ENCODE data around the gene TSPAN14.

DNA sequence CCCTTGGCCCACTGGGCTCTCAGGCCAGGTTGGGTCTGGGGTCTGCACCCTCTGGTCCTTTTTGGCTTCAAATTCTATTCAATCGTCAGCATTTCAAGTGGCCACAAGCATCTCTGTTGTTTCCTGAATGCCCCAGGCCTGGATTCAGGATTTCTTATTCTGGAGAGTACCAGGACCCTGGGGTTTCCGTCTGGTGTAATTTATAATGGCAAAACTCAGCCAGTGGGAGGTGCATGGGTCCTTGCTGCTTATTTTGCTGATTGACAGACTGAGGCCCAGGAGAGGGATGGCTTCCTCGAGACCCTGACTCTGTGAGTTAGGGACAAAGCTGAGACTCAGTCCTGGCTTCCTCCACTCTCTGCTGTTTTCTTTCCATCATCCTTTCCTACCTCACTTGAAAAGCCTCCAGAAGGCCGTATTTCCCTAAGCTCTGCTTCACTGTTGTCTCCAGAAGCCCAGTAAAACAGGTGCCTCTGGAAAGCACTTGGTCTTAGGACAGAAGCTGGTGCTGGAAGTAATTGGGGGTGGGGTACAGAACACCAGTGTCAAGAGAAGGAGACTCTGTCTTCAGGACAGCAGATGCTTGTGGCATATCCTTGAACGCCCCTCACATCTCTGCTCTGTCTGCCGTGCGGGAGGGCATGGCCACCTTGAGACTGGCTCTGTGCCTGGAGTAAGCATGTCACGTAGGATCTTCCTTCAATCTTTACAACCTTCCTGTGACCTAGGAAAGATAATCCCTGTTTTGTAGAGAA, 44.1 kb downstream of the TSPAN14 start:
- TF ChIP-seq, protein P1, sequence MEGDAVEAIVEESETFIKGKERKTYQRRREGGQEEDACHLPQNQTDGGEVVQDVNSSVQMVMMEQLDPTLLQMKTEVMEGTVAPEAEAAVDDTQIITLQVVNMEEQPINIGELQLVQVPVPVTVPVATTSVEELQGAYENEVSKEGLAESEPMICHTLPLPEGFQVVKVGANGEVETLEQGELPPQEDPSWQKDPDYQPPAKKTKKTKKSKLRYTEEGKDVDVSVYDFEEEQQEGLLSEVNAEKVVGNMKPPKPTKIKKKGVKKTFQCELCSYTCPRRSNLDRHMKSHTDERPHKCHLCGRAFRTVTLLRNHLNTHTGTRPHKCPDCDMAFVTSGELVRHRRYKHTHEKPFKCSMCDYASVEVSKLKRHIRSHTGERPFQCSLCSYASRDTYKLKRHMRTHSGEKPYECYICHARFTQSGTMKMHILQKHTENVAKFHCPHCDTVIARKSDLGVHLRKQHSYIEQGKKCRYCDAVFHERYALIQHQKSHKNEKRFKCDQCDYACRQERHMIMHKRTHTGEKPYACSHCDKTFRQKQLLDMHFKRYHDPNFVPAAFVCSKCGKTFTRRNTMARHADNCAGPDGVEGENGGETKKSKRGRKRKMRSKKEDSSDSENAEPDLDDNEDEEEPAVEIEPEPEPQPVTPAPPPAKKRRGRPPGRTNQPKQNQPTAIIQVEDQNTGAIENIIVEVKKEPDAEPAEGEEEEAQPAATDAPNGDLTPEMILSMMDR (IDR thresholded peaks at IDR 0.05; ENCODE audit: insufficient read depth, low read length) = no peak
- TF ChIP-seq GABPA (IDR thresholded peaks at IDR 0.05; ENCODE audit: low read depth) (no peak), POLR2AphosphoS5 (IDR thresholded peaks at IDR 0.05; ENCODE audit: low read depth) (no peak), SPI1 (IDR thresholded peaks at IDR 0.05; ENCODE audit: borderline replicate concordance, low read depth) (no peak)
- TF ChIP-seq, protein P2, sequence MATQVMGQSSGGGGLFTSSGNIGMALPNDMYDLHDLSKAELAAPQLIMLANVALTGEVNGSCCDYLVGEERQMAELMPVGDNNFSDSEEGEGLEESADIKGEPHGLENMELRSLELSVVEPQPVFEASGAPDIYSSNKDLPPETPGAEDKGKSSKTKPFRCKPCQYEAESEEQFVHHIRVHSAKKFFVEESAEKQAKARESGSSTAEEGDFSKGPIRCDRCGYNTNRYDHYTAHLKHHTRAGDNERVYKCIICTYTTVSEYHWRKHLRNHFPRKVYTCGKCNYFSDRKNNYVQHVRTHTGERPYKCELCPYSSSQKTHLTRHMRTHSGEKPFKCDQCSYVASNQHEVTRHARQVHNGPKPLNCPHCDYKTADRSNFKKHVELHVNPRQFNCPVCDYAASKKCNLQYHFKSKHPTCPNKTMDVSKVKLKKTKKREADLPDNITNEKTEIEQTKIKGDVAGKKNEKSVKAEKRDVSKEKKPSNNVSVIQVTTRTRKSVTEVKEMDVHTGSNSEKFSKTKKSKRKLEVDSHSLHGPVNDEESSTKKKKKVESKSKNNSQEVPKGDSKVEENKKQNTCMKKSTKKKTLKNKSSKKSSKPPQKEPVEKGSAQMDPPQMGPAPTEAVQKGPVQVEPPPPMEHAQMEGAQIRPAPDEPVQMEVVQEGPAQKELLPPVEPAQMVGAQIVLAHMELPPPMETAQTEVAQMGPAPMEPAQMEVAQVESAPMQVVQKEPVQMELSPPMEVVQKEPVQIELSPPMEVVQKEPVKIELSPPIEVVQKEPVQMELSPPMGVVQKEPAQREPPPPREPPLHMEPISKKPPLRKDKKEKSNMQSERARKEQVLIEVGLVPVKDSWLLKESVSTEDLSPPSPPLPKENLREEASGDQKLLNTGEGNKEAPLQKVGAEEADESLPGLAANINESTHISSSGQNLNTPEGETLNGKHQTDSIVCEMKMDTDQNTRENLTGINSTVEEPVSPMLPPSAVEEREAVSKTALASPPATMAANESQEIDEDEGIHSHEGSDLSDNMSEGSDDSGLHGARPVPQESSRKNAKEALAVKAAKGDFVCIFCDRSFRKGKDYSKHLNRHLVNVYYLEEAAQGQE (IDR thresholded peaks at IDR 0.05; ENCODE audit: insufficient replicate concordance, low read depth) = no peak

All from HL-60 (cell line).